Lung (tissue), 12 donors: ENCODE measurements around the gene ITGB1. TPM values are rescaled to one million over a fixed set of nuclear protein-coding genes. Genes with fewer than 3 reads are reported as not detected.

ENCODE experiments used
- ATAC-seq: fragments of 200-7000 bp; cut with Tn5 transposase; one replicate; pipeline ENCODE4 v1.9.1; 2020; ENCODE audit warnings: moderate number of reproducible peaks; ENCODE audit not compliant: insufficient read depth, low FRiP score
- DNase-seq, 3 donors: peaks; one replicate each; pipeline ENCODE4 v3.0.0-alpha.2; 2013 to 2017
- H3K27ac ChIP-seq, 2 donors: one replicate each; pipeline ENCODE4 v1.5.1; 2013; ENCODE audit warnings: mild to moderate bottlenecking in 2 of 2, moderate library complexity in 2 of 2, control low read depth in 1 of 2, inconsistent platforms in 1 of 2, low read depth in 1 of 2, low read length in 1 of 2
- H3K27me3 ChIP-seq, 3 donors: one replicate each; pipeline ENCODE4 v1.5.1; 2013; ENCODE audit warnings: low read length in 2 of 3; ENCODE audit not compliant: control insufficient read depth in 3 of 3, insufficient read depth in 3 of 3
- H3K36me3 ChIP-seq, 4 donors: one replicate each; pipeline ENCODE4 v1.5.1; 2013; ENCODE audit warnings: low read length in 4 of 4, mild to moderate bottlenecking in 1 of 4, moderate library complexity in 1 of 4; ENCODE audit not compliant: control insufficient read depth in 4 of 4, insufficient read depth in 4 of 4
- H3K4me1 ChIP-seq, 5 donors: one replicate each; pipeline ENCODE4 v1.5.1; 2013; ENCODE audit warnings: low read length in 5 of 5, mild to moderate bottlenecking in 2 of 5, moderate library complexity in 1 of 5; ENCODE audit not compliant: control insufficient read depth in 5 of 5, insufficient read depth in 5 of 5
- H3K4me3 ChIP-seq: one replicate; pipeline ENCODE4 v1.5.1; 2013; ENCODE audit warnings: mild to moderate bottlenecking, control low read depth, moderate library complexity
- H3K9ac ChIP-seq, 2 donors: one replicate each; pipeline ENCODE4 v1.5.1; 2013; ENCODE audit warnings: low read length in 2 of 2, control low read depth in 1 of 2; ENCODE audit not compliant: insufficient read depth in 1 of 2
- H3K9me3 ChIP-seq, 4 donors: one replicate each; pipeline ENCODE4 v1.5.1; 2013; ENCODE audit warnings: low read length in 3 of 4, mild to moderate bottlenecking in 1 of 4, moderate library complexity in 1 of 4; ENCODE audit not compliant: control insufficient read depth in 4 of 4, insufficient read depth in 3 of 4
- WGBS, 2 donors: extraction: QIAGEN DNeasy Blood & Tissue Kit; methylation state at CpG; one replicate each; pipeline ENCODE4 v1.1.7; 2013; 5-methylcytosine and 5-hydroxymethylcytosine counted together
- polyA plus RNA-seq, 2 donors: library from polyadenylated mRNA; stranded (reverse); fragments of 200-250 nt; gene quantifications; one replicate each; pipeline ENCODE4 v1.2.1, GENCODE V29; 2013
- total RNA-seq, 2 donors: library from RNA; depleted of rRNA in 1 of 2; stranded (reverse); fragments of >200 nt in 1 of 2; gene quantifications; one replicate each; pipeline ENCODE4 v1.2.1, GENCODE V29; 2014 to 2021
- TF ChIP-seq, protein P1 (sequence below): IDR thresholded peaks from 2 replicates; pipeline ENCODE4 v1.5.1; 2012; ENCODE audit warnings: mild to moderate bottlenecking; ENCODE audit errors: control extremely low read depth, extremely low read depth
- donor health status: control.
- donor health status: control.
- donor health status: Bipolar disorder and iron deficiency.
- donor health status: healthy.
- donor health status: DM: yes; HTN: yes; CAD: no.

The ITGB1 gene
- total and polyA plus RNA-seq, 4 donors, result 105 to 445 (median 333) TPM

DNA sequence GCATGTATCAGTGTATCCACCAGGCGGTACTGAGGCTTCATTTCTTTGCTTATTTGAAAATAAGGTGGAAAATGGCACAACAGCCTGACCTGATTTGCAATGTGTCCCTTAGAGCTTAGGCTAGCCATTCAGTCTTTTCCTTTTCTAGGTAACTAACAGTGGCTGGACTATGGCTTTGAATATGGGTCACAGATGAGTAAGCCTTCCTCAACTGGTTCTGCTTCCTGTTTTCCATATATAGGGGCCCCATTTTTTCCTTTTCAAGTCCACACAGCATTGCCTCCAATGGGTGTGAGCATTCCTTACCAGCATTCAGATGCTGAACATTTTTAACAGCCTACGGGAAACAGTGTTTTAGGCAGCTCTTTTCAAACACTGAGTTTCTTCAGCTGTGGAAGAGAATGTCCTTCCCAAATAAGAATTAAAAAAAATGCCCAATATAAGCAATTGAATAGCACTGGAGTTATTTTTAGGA is 3.9 kb upstream of the ITGB1 start:
- H3K4me1 ChIP-seq, result peaks cover 2 to 32% (median 12%) of the 10 kb centered on the region in 5 donors
- no peak for ATAC-seq
- peak overlapping the region in 1 of 2 donors; percentile 26 for H3K9ac ChIP-seq
- peak; percentile 29 to 78 (median 74) for DNase-seq
- peak overlapping the region; percentile 90 to 95 for H3K27ac ChIP-seq
- H3K36me3 ChIP-seq, result peaks cover 0 to 4% (median 0%) of the 10 kb centered on the region in 4 donors
- H3K4me3 ChIP-seq, result no peak overlapping the region
- WGBS, 2 donors, result 53 to 64% methylated on average over 2 of the region's 2 CpGs
- H3K27me3 ChIP-seq, result no peaks in the 10 kb centered on the region
- H3K9me3 ChIP-seq, result no peaks in the 10 kb centered on the region
- TF ChIP-seq, protein P1, sequence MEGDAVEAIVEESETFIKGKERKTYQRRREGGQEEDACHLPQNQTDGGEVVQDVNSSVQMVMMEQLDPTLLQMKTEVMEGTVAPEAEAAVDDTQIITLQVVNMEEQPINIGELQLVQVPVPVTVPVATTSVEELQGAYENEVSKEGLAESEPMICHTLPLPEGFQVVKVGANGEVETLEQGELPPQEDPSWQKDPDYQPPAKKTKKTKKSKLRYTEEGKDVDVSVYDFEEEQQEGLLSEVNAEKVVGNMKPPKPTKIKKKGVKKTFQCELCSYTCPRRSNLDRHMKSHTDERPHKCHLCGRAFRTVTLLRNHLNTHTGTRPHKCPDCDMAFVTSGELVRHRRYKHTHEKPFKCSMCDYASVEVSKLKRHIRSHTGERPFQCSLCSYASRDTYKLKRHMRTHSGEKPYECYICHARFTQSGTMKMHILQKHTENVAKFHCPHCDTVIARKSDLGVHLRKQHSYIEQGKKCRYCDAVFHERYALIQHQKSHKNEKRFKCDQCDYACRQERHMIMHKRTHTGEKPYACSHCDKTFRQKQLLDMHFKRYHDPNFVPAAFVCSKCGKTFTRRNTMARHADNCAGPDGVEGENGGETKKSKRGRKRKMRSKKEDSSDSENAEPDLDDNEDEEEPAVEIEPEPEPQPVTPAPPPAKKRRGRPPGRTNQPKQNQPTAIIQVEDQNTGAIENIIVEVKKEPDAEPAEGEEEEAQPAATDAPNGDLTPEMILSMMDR, result no peak

DNA sequence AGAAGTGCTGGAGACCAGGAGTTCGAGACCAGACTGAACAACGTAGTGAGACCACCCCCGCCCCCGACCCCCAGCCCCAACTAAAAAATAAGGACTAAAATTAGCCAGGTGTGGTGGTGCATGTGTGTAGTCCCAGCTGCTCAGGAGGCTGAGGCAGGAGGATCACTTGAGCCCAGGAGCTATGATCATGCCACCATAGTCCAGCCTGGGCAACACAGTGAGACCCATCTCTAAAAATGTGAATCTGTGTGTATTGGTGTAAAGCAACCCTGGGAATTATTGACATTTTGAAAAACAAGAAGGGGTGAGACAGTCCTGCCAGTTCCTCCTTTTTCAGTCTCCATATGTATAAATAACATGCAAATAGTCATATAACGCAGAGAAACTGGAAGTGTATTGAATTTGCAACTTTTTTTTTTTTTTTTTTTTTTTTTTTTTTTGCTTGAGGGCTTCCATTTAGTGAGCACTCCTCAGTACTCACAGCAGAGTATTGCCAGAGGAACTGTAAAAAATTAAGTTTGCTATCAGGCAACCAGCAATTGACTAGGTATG is 3.4 kb upstream of the ITGB1 start:
- Histone ChIP-seq H3K9ac (no peak overlapping the region), H3K9me3 (no peaks in the 10 kb centered on the region), H3K4me1 (peaks cover 2 to 37% (median 12%) of the 10 kb centered on the region in 5 donors), H3K27me3 (no peaks in the 10 kb centered on the region), H3K27ac (peak overlapping the region; percentile 90 to 95), H3K36me3 (peaks cover 0 to 4% (median 0%) of the 10 kb centered on the region in 4 donors), H3K4me3 (no peak overlapping the region)
- TF ChIP-seq, protein P1, result no peak
- no peak for ATAC-seq
- DNase-seq, result no peak
- WGBS, 2 donors, result 86 to 88% methylated on average over 5 of the region's 5 CpGs

DNA sequence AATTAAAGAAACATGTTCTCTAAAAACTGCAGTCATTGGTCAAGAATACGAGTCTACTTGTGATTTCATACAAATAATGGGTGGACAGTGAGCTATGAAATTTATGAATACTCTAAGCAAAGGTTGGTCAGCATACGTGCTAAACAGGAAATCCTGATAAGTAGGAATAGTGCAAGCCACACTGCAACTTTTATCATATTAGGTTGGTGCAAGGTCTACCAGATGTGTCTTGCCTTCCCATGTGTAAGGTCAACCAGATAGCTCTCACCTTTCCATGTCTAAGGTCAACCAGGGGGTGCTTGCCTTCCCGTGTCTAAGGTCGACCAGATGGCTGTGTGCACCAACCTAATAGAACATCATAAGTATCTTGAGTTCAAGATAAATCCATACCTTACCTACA is 2.0 kb upstream of the ITGB1 start:
- H3K27me3 ChIP-seq, result no peaks in the 10 kb centered on the region
- no peak overlapping the region for H3K4me3 ChIP-seq
- DNase-seq, result no peak
- no peaks in the 10 kb centered on the region for H3K9me3 ChIP-seq
- peak overlapping the region in 1 of 2 donors; percentile 99 for H3K9ac ChIP-seq
- H3K27ac ChIP-seq, result peak overlapping the region in 1 of 2 donors; percentile 91
- TF ChIP-seq, protein P1, result no peak
- ATAC-seq, result no peak
- peaks cover 0 to 4% (median 0%) of the 10 kb centered on the region in 4 donors for H3K36me3 ChIP-seq
- 69 to 70% methylated on average over 4 of the region's 4 CpGs for WGBS, 2 donors
- H3K4me1 ChIP-seq, result peaks cover 2 to 51% (median 14%) of the 10 kb centered on the region in 5 donors
